Neural crest cell (in vitro differentiated cells): ENCODE results near the gene CD38. TPM values are rescaled to one million over a fixed set of nuclear protein-coding genes. Genes with fewer than 3 reads are reported as not detected.
A peak's percentile ranks its signal among the peaks of the same experiment; 100 is the strongest.

Source experiments
- DNase-seq: peaks from one replicate; pipeline ENCODE4 v3.0.0; 2021; ENCODE audit warnings: low read depth, mixed read lengths, low spot score
- H3K27ac Mint-ChIP-seq: one replicate; pipeline ENCODE4 v1.8.0; 2021; ENCODE audit warnings: mild to moderate bottlenecking, mixed read lengths; ENCODE audit not compliant: unreplicated experiment
- H3K27me3 Mint-ChIP-seq: 2 replicates; pipeline ENCODE4 v1.8.0; 2021; ENCODE audit warnings: low read depth, mild to moderate bottlenecking, mixed read lengths
- H3K36me3 Mint-ChIP-seq: 2 replicates; pipeline ENCODE4 v1.8.0; 2021; ENCODE audit warnings: low read depth, mild to moderate bottlenecking, mixed read lengths
- H3K4me1 Mint-ChIP-seq: 2 replicates; pipeline ENCODE4 v1.8.0; 2021; ENCODE audit warnings: mixed read lengths
- H3K4me3 Mint-ChIP-seq: one replicate; pipeline ENCODE4 v1.8.0; 2021; ENCODE audit warnings: mild to moderate bottlenecking, mixed read lengths
- H3K9me3 Mint-ChIP-seq: 2 replicates; pipeline ENCODE4 v1.8.0; 2021; ENCODE audit warnings: mixed read lengths
- CTCF ChIP-seq: fragments of 200-600 bp; sonication (generic); conservative IDR thresholded peaks from 2 replicates; pipeline ENCODE4 v1.5.0; 2021; ENCODE audit warnings: antibody characterized with exemption, mild to moderate bottlenecking
- total RNA-seq: library from RNA; stranded (reverse); gene quantifications from 2 replicates; pipeline ENCODE4 v1.2.1, GENCODE V29; 2021

The CD38 gene
- total RNA-seq, 1 donor from 2014 or later: 0.05 TPM

- TF ChIP-seq CTCF: no peak
- no peaks in the 10 kb centered on the region for H3K36me3 Mint-ChIP-seq
- H3K27ac Mint-ChIP-seq: no peak overlapping the region
- no peaks in the 10 kb centered on the region for H3K4me1 Mint-ChIP-seq
- H3K9me3 Mint-ChIP-seq: peaks cover 2% of the 10 kb centered on the region
- no peaks in the 10 kb centered on the region for H3K27me3 Mint-ChIP-seq
- DNase-seq: no peak
- H3K4me3 Mint-ChIP-seq: no peak overlapping the region
Measured at GRCh38 chr4:15765391-15765790, 12.7 kb upstream of the CD38 start.

GRCh38 chr4:15765910-15766697, 12.0 kb upstream of the CD38 start:
- TF ChIP-seq CTCF: no peak
- no peak for DNase-seq
- H3K4me1 Mint-ChIP-seq: no peaks in the 10 kb centered on the region
- H3K27me3 Mint-ChIP-seq: no peaks in the 10 kb centered on the region
- peaks cover 2% of the 10 kb centered on the region for H3K9me3 Mint-ChIP-seq
- no peaks in the 10 kb centered on the region for H3K36me3 Mint-ChIP-seq
- no peak overlapping the region for H3K4me3 Mint-ChIP-seq
- peak overlapping the region; percentile 52 for H3K27ac Mint-ChIP-seq

- no peak overlapping the region for H3K4me3 Mint-ChIP-seq
- peaks cover 3% of the 10 kb centered on the region for H3K27me3 Mint-ChIP-seq
- H3K27ac Mint-ChIP-seq: no peak overlapping the region
Measured at GRCh38 chr4:15766821-15767220, 11.3 kb upstream of the CD38 start.

GRCh38 chr4:15769202-15769601, 8.9 kb upstream of the CD38 start:
- H3K9me3 Mint-ChIP-seq: no peaks in the 10 kb centered on the region

More at GRCh38 chr4:15766821-15767220, 11.3 kb upstream of the CD38 start:
- no peak for TF ChIP-seq CTCF
- no peaks in the 10 kb centered on the region for H3K4me1 Mint-ChIP-seq
- peaks cover 2% of the 10 kb centered on the region for H3K9me3 Mint-ChIP-seq
- no peaks in the 10 kb centered on the region for H3K36me3 Mint-ChIP-seq
- DNase-seq: no peak

GRCh38 chr4:15771216-15772058, 6.7 kb upstream of the CD38 start:
- peaks cover 43% of the 10 kb centered on the region for H3K27me3 Mint-ChIP-seq
- no peaks in the 10 kb centered on the region for H3K4me1 Mint-ChIP-seq
- H3K4me3 Mint-ChIP-seq: no peak overlapping the region
- no peaks in the 10 kb centered on the region for H3K9me3 Mint-ChIP-seq
- no peak overlapping the region for H3K27ac Mint-ChIP-seq
- TF ChIP-seq CTCF: no peak
- no peak for DNase-seq
- H3K36me3 Mint-ChIP-seq: no peaks in the 10 kb centered on the region

More at GRCh38 chr4:15769202-15769601, 8.9 kb upstream of the CD38 start:
- no peaks in the 10 kb centered on the region for H3K4me1 Mint-ChIP-seq
- TF ChIP-seq CTCF: no peak
- DNase-seq: no peak
- peaks cover 21% of the 10 kb centered on the region for H3K27me3 Mint-ChIP-seq
- H3K27ac Mint-ChIP-seq: no peak overlapping the region
- H3K4me3 Mint-ChIP-seq: no peak overlapping the region
- H3K36me3 Mint-ChIP-seq: no peaks in the 10 kb centered on the region
